Ishikawa (cell line): Measurements from ENCODE around the gene THRB.

Experiments used
- CEBPB ChIP-seq: IDR thresholded peaks from 2 replicates; pipeline ENCODE4 v1.6.1; 2012
- CREB1 ChIP-seq: IDR thresholded peaks from 2 replicates; pipeline ENCODE4 v1.6.1; 2012; ENCODE audit warnings: low read depth
- EP300 ChIP-seq: IDR thresholded peaks from 2 replicates; pipeline ENCODE4 v1.6.1; 2012; ENCODE audit warnings: borderline replicate concordance
- FOXM1 ChIP-seq: IDR thresholded peaks from 2 replicates; pipeline ENCODE4 v1.6.1; 2012; ENCODE audit warnings: low read depth, borderline replicate concordance
- MAX ChIP-seq: IDR thresholded peaks from 2 replicates; pipeline ENCODE4 v1.6.1; 2012
- NFIC ChIP-seq: IDR thresholded peaks from 2 replicates; pipeline ENCODE4 v1.6.1; 2012
- RAD21 ChIP-seq: IDR thresholded peaks from 2 replicates; pipeline ENCODE4 v1.6.1; 2012; ENCODE audit warnings: low read depth
- REST ChIP-seq: IDR thresholded peaks from 2 replicates; pipeline ENCODE4 v1.6.1; 2012; ENCODE audit warnings: low read depth, mild to moderate bottlenecking
- TAF1 ChIP-seq: IDR thresholded peaks from 2 replicates; pipeline ENCODE4 v1.6.1; 2012; ENCODE audit warnings: low read depth, mild to moderate bottlenecking
- TCF12 ChIP-seq: IDR thresholded peaks from 2 replicates; pipeline ENCODE4 v1.6.1; 2012; ENCODE audit warnings: low read depth
- TEAD4 ChIP-seq: IDR thresholded peaks from 2 replicates; pipeline ENCODE4 v1.6.1; 2012
- YY1 ChIP-seq: IDR thresholded peaks from 2 replicates; pipeline ENCODE4 v1.6.1; 2012; ENCODE audit warnings: low read depth
- ZBTB7A ChIP-seq: IDR thresholded peaks from 2 replicates; pipeline ENCODE4 v1.6.1; 2012; ENCODE audit warnings: low read depth

GRCh38 chr3:24196526-24196925 is 298.1 kb downstream of the THRB start:
- TF ChIP-seq RAD21 (no peak), TAF1 (no peak), REST (no peak), MAX (no peak), TCF12 (no peak), YY1 (no peak), FOXM1 (no peak), EP300 (no peak), CREB1 (no peak), CEBPB (no peak), ZBTB7A (no peak), TEAD4 (0 out of 2 replicates have a peak, but pooled peaks have one; percentile 34), NFIC (no peak)
